Endodermal cell (in vitro differentiated cells): ENCODE results near the gene ZNHIT3. TPM values are rescaled to one million over a fixed set of nuclear protein-coding genes. Genes with fewer than 3 reads are reported as not detected.

ENCODE experiments used
- DNase-seq: peaks from one replicate; pipeline ENCODE4 v3.0.0-alpha.2; 2017
- H3K27ac ChIP-seq: 2 replicates; pipeline ENCODE4 v1.5.1; 2013; ENCODE audit warnings: mild to moderate bottlenecking, low read depth, low read length, moderate library complexity
- H3K27me3 ChIP-seq: 2 replicates; pipeline ENCODE4 v1.6.1; 2013; ENCODE audit warnings: mild to moderate bottlenecking, low read length, moderate library complexity; ENCODE audit not compliant: insufficient read depth, control insufficient read depth, poor library complexity, severe bottlenecking
- H3K36me3 ChIP-seq: 2 replicates; pipeline ENCODE4 v1.7.0; 2013; ENCODE audit warnings: mild to moderate bottlenecking, low read length, moderate library complexity; ENCODE audit not compliant: control insufficient read depth, insufficient read depth
- H3K4me1 ChIP-seq: one replicate; pipeline ENCODE4 v1.7.0; 2013; ENCODE audit warnings: low read length; ENCODE audit not compliant: control insufficient read depth, insufficient read depth
- H3K4me3 ChIP-seq: 2 replicates; pipeline ENCODE4 v1.5.1; 2013; ENCODE audit warnings: mild to moderate bottlenecking, low read length, moderate library complexity
- H3K9ac ChIP-seq: 2 replicates; pipeline ENCODE4 v1.6.1; 2013; ENCODE audit warnings: mild to moderate bottlenecking, low read length, moderate library complexity; ENCODE audit not compliant: poor library complexity, severe bottlenecking; ENCODE audit errors: extremely low read depth
- H3K9me3 ChIP-seq: 2 replicates; pipeline ENCODE4 v1.6.1; 2013; ENCODE audit warnings: mild to moderate bottlenecking, low read length, moderate library complexity; ENCODE audit not compliant: control insufficient read depth
- H3K27ac Mint-ChIP-seq: 2 replicates; pipeline ENCODE4 v1.8.0; 2020; ENCODE audit warnings: mixed read lengths
- H3K27me3 Mint-ChIP-seq: 2 replicates; pipeline ENCODE4 v1.8.0; 2021; ENCODE audit warnings: mild to moderate bottlenecking, mixed read lengths; ENCODE audit not compliant: insufficient read depth
- H3K36me3 Mint-ChIP-seq: 2 replicates; pipeline ENCODE4 v1.8.0; 2020; ENCODE audit warnings: low read depth, mixed read lengths
- H3K4me1 Mint-ChIP-seq: 2 replicates; pipeline ENCODE4 v1.8.0; 2020; ENCODE audit warnings: mixed read lengths
- H3K4me3 Mint-ChIP-seq: 2 replicates; pipeline ENCODE4 v1.8.0; 2020; ENCODE audit warnings: mild to moderate bottlenecking, moderate library complexity, mixed read lengths
- H3K9me3 Mint-ChIP-seq: 2 replicates; pipeline ENCODE4 v1.8.0; 2020; ENCODE audit warnings: mild to moderate bottlenecking, mixed read lengths
- WGBS, 2 experiments: methylation state at CpG; one replicate each; pipeline versions ENCODE4 v1.1.5 to v1.1.7; 2013; ENCODE audit warnings: missing lambda C conversion rate in 2 of 2, mixed read lengths in 1 of 2; ENCODE audit not compliant: insufficient coverage in 1 of 2, insufficient read length in 1 of 2; 5-methylcytosine and 5-hydroxymethylcytosine counted together
- total RNA-seq, 2 donors: library from RNA; stranded (reverse); fragmentation: NEBNext Ultra II Directional in 1 of 2; extraction: Animal tissue kit (Norgen Biotek cat#: 25700) in 1 of 2; gene quantifications; 2 replicates in 1 of 2; 3 replicates in 1 of 2; pipeline ENCODE4 v1.2.1, GENCODE V29; 2021
- TF ChIP-seq, protein P1 (sequence below): fragments of 200-600 bp; sonication (generic); conservative IDR thresholded peaks from 2 replicates; pipeline ENCODE4 v1.5.0; 2021; ENCODE audit warnings: antibody characterized with exemption, mild to moderate bottlenecking

The ZNHIT3 gene
- total RNA-seq, 2 donors from 2014 or later = 59.6 to 67.3 TPM

DNA sequence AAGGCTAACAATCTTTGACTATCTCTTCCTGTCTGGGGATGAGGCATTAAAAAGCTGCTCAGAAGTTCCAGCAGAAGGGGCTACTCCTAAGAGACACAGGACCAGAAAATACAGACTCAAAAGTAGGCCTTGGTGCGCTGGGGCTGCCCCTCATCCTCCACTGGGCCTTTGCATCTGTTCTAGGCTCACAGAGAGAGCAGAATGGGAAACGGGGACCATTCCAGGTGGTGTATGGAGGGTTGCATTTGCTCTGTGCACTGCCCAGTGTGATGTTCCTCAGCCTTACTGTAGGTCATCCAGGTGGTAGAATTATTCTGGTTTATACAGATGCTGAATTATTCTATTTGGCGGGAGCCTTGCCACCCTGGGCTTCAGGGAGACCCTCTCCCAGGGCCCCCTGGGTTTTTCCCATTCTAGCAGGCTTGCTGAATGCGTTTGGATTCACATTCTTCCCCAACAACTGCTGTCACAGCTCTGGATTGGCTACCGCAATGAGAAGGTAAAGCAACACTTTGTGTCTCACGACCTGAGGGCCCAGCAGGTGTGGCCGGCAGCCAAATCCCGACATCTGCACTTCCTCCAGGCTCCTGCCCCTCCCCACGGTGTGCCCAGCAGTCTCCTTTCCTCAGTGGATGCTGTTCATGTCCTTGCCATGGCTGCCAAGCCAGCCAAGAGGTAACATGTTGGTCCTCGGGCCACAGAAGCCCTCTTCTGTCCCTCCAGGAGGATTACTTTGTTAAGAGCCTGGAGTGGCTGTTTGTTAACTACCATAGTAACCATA lies 25.0 kb upstream of the ZNHIT3 start:
- TF ChIP-seq, protein P1, sequence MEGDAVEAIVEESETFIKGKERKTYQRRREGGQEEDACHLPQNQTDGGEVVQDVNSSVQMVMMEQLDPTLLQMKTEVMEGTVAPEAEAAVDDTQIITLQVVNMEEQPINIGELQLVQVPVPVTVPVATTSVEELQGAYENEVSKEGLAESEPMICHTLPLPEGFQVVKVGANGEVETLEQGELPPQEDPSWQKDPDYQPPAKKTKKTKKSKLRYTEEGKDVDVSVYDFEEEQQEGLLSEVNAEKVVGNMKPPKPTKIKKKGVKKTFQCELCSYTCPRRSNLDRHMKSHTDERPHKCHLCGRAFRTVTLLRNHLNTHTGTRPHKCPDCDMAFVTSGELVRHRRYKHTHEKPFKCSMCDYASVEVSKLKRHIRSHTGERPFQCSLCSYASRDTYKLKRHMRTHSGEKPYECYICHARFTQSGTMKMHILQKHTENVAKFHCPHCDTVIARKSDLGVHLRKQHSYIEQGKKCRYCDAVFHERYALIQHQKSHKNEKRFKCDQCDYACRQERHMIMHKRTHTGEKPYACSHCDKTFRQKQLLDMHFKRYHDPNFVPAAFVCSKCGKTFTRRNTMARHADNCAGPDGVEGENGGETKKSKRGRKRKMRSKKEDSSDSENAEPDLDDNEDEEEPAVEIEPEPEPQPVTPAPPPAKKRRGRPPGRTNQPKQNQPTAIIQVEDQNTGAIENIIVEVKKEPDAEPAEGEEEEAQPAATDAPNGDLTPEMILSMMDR = no peak
- no peak overlapping the region for H3K4me3 Mint-ChIP-seq
- H3K36me3 ChIP-seq = no peaks in the 10 kb centered on the region
- no peak overlapping the region for H3K27ac ChIP-seq
- H3K27ac Mint-ChIP-seq = no peak overlapping the region
- H3K27me3 Mint-ChIP-seq = peaks cover 52% of the 10 kb centered on the region
- no peak overlapping the region for H3K4me3 ChIP-seq
- no peaks in the 10 kb centered on the region for H3K9me3 Mint-ChIP-seq
- H3K36me3 Mint-ChIP-seq = no peaks in the 10 kb centered on the region
- WGBS, 2 experiments = 78 to 81% methylated on average over 5 to 10 of the region's 10 CpGs
- no peak overlapping the region for H3K9ac ChIP-seq
- DNase-seq = peak; percentile 28
- H3K4me1 Mint-ChIP-seq = no peaks in the 10 kb centered on the region
- no peaks in the 10 kb centered on the region for H3K9me3 ChIP-seq
- no peaks in the 10 kb centered on the region for H3K4me1 ChIP-seq
- peaks cover 52% of the 10 kb centered on the region for H3K27me3 ChIP-seq

DNA sequence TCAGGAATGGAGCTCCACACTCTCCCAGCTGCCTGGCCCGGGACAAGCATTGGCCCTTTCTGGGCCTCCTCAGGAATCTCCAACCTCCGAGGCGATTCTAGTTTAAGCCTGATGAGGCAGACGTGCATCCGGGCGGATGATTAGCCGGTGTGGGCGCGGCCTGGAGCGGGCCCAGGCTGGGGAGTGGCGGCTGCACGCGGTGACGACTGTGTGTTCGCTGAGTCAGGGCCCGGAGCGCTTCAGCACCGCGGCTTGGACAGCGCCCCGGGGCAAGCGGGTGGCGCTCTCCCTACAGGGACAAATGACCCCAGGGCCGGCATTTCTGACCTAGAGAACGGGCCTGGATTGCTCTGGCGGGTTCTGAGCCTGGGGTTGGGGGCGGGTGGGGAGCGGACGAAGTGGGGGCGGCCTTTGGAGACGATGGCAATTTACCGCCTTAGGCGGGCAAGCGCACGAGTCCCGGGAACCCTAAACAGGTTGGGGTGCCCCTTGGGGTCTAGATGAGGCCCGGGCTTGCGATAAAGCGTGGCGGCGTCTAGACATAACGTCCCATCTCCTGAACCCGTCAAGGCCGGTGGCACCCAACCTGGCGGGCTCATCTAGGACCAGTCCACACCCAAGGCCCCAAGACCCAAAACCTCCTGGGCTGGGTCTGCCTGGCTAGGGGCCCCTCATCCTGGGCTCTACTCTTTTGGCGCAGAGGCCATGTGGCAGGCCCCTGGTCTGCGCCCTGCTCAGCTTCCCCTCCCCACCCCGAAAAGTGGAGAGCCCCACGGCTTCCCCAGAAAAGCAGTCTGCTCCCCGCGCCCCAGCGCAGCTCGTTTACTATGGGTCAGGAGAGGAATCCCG lies 22.3 kb upstream of the ZNHIT3 start:
- H3K27ac ChIP-seq = no peak overlapping the region
- 40 to 66% methylated on average over 23 to 54 of the region's 54 CpGs for WGBS, 2 experiments
- Mint-ChIP-seq H3K36me3 (no peaks in the 10 kb centered on the region), H3K27ac (no peak overlapping the region), H3K4me3 (no peak overlapping the region), H3K9me3 (no peaks in the 10 kb centered on the region), H3K4me1 (peaks cover 3% of the 10 kb centered on the region), H3K27me3 (peaks cover 74% of the 10 kb centered on the region)
- DNase-seq = peak; percentile 100
- no peak overlapping the region for H3K4me3 ChIP-seq
- TF ChIP-seq, protein P1 = peak; percentile 43
- peaks cover 67% of the 10 kb centered on the region for H3K27me3 ChIP-seq
- H3K9ac ChIP-seq = no peak overlapping the region
- H3K36me3 ChIP-seq = no peaks in the 10 kb centered on the region
- no peaks in the 10 kb centered on the region for H3K4me1 ChIP-seq
- no peaks in the 10 kb centered on the region for H3K9me3 ChIP-seq

DNA sequence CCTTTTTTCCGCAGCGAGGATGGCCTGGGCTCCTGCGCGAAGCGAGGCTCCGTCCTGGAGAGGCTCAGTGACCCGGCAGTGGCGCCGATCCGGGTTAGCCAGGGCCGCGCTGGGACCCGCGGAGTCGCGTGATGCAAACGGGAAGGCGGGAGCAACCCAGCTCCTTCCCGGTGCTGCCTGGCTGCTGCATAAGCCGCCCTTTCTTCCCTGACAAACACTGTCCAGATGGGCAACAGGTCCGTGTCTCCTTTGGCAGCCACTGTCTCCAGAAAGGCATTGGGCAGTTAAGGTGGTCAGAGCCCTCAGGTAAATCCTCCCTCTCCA lies 21.8 kb upstream of the ZNHIT3 start:
- TF ChIP-seq, protein P1 = no peak
- H3K27ac Mint-ChIP-seq = no peak overlapping the region
- no peaks in the 10 kb centered on the region for H3K36me3 ChIP-seq
- no peak overlapping the region for H3K4me3 Mint-ChIP-seq
- H3K9me3 ChIP-seq = no peaks in the 10 kb centered on the region
- H3K27me3 ChIP-seq = peaks cover 69% of the 10 kb centered on the region
- 85 to 90% methylated on average over 20 to 21 of the region's 21 CpGs for WGBS, 2 experiments
- no peaks in the 10 kb centered on the region for H3K9me3 Mint-ChIP-seq
- no peak overlapping the region for H3K9ac ChIP-seq
- H3K36me3 Mint-ChIP-seq = no peaks in the 10 kb centered on the region
- H3K27ac ChIP-seq = no peak overlapping the region
- peaks cover 8% of the 10 kb centered on the region for H3K4me1 Mint-ChIP-seq
- no peaks in the 10 kb centered on the region for H3K4me1 ChIP-seq
- DNase-seq = peak; percentile 67
- peaks cover 76% of the 10 kb centered on the region for H3K27me3 Mint-ChIP-seq
- no peak overlapping the region for H3K4me3 ChIP-seq
